Hematopoietic multipotent progenitor cell treated with erythropoietin and hydrocortisone succinate and interleukin-3 and kit ligand, for 17 days (in vitro differentiated cells): Measurements from ENCODE around the gene CATSPERZ.
A peak's percentile ranks its signal among the peaks of the same experiment; 100 is the strongest.

ENCODE experiments used
- DNase-seq: peaks from one replicate; pipeline ENCODE4 v3.0.0-alpha.2; 2015; ENCODE audit warnings: low spot score

The CATSPERZ gene

GRCh38 chr11:64264371-64264852 is 35.7 kb upstream of the CATSPERZ start:
- DNase-seq: no peak

- DNase-seq: no peak
These were observed 34.7 kb upstream of the CATSPERZ start for GRCh38 chr11:64265176-64266160.

GRCh38 chr11:64266339-64266738 is 33.8 kb upstream of the CATSPERZ start:
- no peak for DNase-seq

- DNase-seq: no peak
These were observed 32.8 kb upstream of the CATSPERZ start for GRCh38 chr11:64267207-64267945.

GRCh38 chr11:64268025-64268892 is 31.9 kb upstream of the CATSPERZ start:
- peak; percentile 70 for DNase-seq

- DNase-seq: peak; percentile 56
These were observed 31.1 kb upstream of the CATSPERZ start for GRCh38 chr11:64268893-64269539.

- peak; percentile 99 for DNase-seq
These were observed 30.5 kb upstream of the CATSPERZ start for GRCh38 chr11:64269540-64270220.

- DNase-seq: no peak
These were observed 24.9 kb upstream of the CATSPERZ start for GRCh38 chr11:64275031-64275800.

- no peak for DNase-seq
These were observed 24.3 kb upstream of the CATSPERZ start for GRCh38 chr11:64275841-64276240.

GRCh38 chr11:64276653-64277431 is 23.3 kb upstream of the CATSPERZ start:
- peak; percentile 80 for DNase-seq

- DNase-seq: no peak
These were observed 21.5 kb upstream of the CATSPERZ start for GRCh38 chr11:64278576-64279190.

- no peak for DNase-seq
These were observed 18.0 kb upstream of the CATSPERZ start for GRCh38 chr11:64281957-64282770.

- no peak for DNase-seq
These were observed 17.1 kb upstream of the CATSPERZ start for GRCh38 chr11:64283092-64283491.

- DNase-seq: peak; percentile 95
These were observed 15.9 kb upstream of the CATSPERZ start, which contains the start of gene BAD for GRCh38 chr11:64284048-64284961. BAD (minus strand) TSS chr11:64284665; CDS start chr11:64284368, 297 bp downstream.

- peak; percentile 92 for DNase-seq
These were observed 14.9 kb upstream of the CATSPERZ start, which contains the start of gene GPR137 for GRCh38 chr11:64284962-64285884. GPR137 (plus strand) TSS chr11:64285848; CDS start chr11:64286525, 677 bp downstream.
